ENCODE data around the gene POU3F2.

GRCh38 chr6:98824902-98825599 is 9.3 kb upstream of the POU3F2 start:
- TF ChIP-seq CTCF (tag by site-specific recombination; IDR thresholded peaks at IDR 0.05) = no peak
- TF ChIP-seq ZBTB1 (tag by site-specific recombination; IDR thresholded peaks at IDR 0.05) = no peak
- TF ChIP-seq ZNF548 (tag by site-specific recombination; IDR thresholded peaks at IDR 0.05) = no peak
- TF ChIP-seq ZNF76 (tag by site-specific recombination; IDR thresholded peaks at IDR 0.05; ENCODE audit: borderline replicate concordance, low read depth) = no peak
- TF ChIP-seq ZNF768 (tag by site-specific recombination; IDR thresholded peaks at IDR 0.05) = no peak
- no peak for TF ChIP-seq ZNF148 (tag by site-specific recombination; IDR thresholded peaks at IDR 0.05; ENCODE audit: borderline replicate concordance)
- no peak for TF ChIP-seq ZNF174 (tag by site-specific recombination; IDR thresholded peaks at IDR 0.05)
- no peak for TF ChIP-seq RBAK (tag by site-specific recombination; IDR thresholded peaks at IDR 0.05)
- TF ChIP-seq ZNF747 (tag by site-specific recombination; IDR thresholded peaks at IDR 0.05) = no peak
- TF ChIP-seq ZNF121 (tag by site-specific recombination; IDR thresholded peaks at IDR 0.05) = no peak
- TF ChIP-seq ZNF23 (tag by site-specific recombination; IDR thresholded peaks at IDR 0.05; ENCODE audit: borderline replicate concordance) = no peak
